ENCODE data around the gene HDLBP. TPM values are rescaled to one million over a fixed set of nuclear protein-coding genes. Genes with fewer than 3 reads are reported as not detected.
"Not testable (repeated sequence)": the region's sequence is repeated elsewhere in the genome, so short reads cannot be mapped to it uniquely, and the experiment has no call there.

Gene HDLBP
- polyA plus RNA-seq, 4 donors = 311 to 400 (median 321) TPM

GRCh38 chr2:241308832-241309500 is 6.5 kb downstream of the HDLBP start:
- DNase-seq (ENCODE audit: low read depth in 4 of 4, low spot score in 3 of 4) = no peak

GRCh38 chr2:241308267-241308666 is 7.2 kb downstream of the HDLBP start:
- no peak for DNase-seq (ENCODE audit: low read depth in 4 of 4, low spot score in 3 of 4)

GRCh38 chr2:241307055-241307454 is 8.4 kb downstream of the HDLBP start:
- DNase-seq (ENCODE audit: low read depth in 4 of 4, low spot score in 3 of 4) = no peak

GRCh38 chr2:241304039-241304670 is 11.3 kb downstream of the HDLBP start:
- no peak for DNase-seq (ENCODE audit: low read depth in 4 of 4, low spot score in 3 of 4)

- DNase-seq (ENCODE audit: low read depth in 4 of 4, low spot score in 3 of 4) = no peak
Measured at GRCh38 chr2:241302759-241303651, 12.5 kb downstream of the HDLBP start.

- DNase-seq (ENCODE audit: low read depth in 4 of 4, low spot score in 3 of 4) = no peak
Measured at GRCh38 chr2:241302083-241302482, 13.4 kb downstream of the HDLBP start.

- no peak for DNase-seq (ENCODE audit: low read depth in 4 of 4, low spot score in 3 of 4)
Measured at GRCh38 chr2:241300000-241300399, 15.5 kb downstream of the HDLBP start.

GRCh38 chr2:241298673-241299072 is 16.8 kb downstream of the HDLBP start:
- DNase-seq (ENCODE audit: low read depth in 4 of 4, low spot score in 3 of 4) = no peak

- DNase-seq (ENCODE audit: low read depth in 4 of 4, low spot score in 3 of 4) = no peak
Measured at GRCh38 chr2:241296767-241297166, 18.7 kb downstream of the HDLBP start.

GRCh38 chr2:241295326-241296095 is 20.0 kb downstream of the HDLBP start:
- DNase-seq (ENCODE audit: low read depth in 4 of 4, low spot score in 3 of 4) = no peak

- not testable (repeated sequence) for DNase-seq (ENCODE audit: low read depth in 4 of 4, low spot score in 3 of 4)
Measured at GRCh38 chr2:241293378-241293797, 22.1 kb downstream of the HDLBP start.

- DNase-seq (ENCODE audit: low read depth in 4 of 4, low spot score in 3 of 4) = no peak
Measured at GRCh38 chr2:241291977-241292376, 23.5 kb downstream of the HDLBP start.

GRCh38 chr2:241291153-241291552 is 24.3 kb downstream of the HDLBP start:
- no peak for DNase-seq (ENCODE audit: low read depth in 4 of 4, low spot score in 3 of 4)

- no peak for DNase-seq (ENCODE audit: low read depth in 4 of 4, low spot score in 3 of 4)
Measured at GRCh38 chr2:241289597-241289996, 25.9 kb downstream of the HDLBP start.

GRCh38 chr2:241289053-241289452 is 26.4 kb downstream of the HDLBP start:
- no peak for DNase-seq (ENCODE audit: low read depth in 4 of 4, low spot score in 3 of 4)

- DNase-seq (ENCODE audit: low read depth in 4 of 4, low spot score in 3 of 4) = no peak
Measured at GRCh38 chr2:241288324-241288888, 27.1 kb downstream of the HDLBP start.

- no peak for DNase-seq (ENCODE audit: low read depth in 4 of 4, low spot score in 3 of 4)
Measured at GRCh38 chr2:241286348-241287090, 29.0 kb downstream of the HDLBP start.

GRCh38 chr2:241285596-241285995 is 29.9 kb downstream of the HDLBP start:
- no peak for DNase-seq (ENCODE audit: low read depth in 4 of 4, low spot score in 3 of 4)

- DNase-seq (ENCODE audit: low read depth in 4 of 4, low spot score in 3 of 4) = no peak
Measured at GRCh38 chr2:241282555-241282954, 32.9 kb downstream of the HDLBP start.

GRCh38 chr2:241280291-241280690 is 35.2 kb downstream of the HDLBP start:
- DNase-seq (ENCODE audit: low read depth in 4 of 4, low spot score in 3 of 4) = no peak

All from right renal pelvis (tissue), 4 donors.